ENCODE results near the gene DPM3.
A peak's percentile ranks its signal among the peaks of the same experiment; 100 is the strongest.

DPM3 gene

DNA sequence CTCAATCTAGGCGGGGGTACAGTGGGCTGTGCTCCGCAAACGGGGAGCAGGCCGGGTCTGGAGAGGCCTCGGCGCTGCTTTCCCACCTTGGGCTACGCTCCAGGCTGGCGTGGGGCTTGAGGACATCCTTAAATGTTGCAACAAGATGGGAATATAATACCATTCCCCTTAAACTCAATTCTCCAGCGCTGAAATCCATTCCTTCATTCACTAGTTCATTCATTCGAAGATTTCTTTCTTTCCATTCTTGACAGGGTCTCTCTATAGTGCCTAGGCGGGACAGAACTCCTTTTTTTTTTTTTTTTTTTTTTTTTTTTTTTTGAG, 261 bp upstream of the DPM3 start:
- no peak overlapping the region for H3K27ac ChIP-seq (ENCODE audit: low read depth, low read length)
- H3K36me3 ChIP-seq (ENCODE audit: control insufficient read depth, insufficient read depth, low read length): no peaks in the 10 kb centered on the region
- H3K4me3 ChIP-seq (ENCODE audit: low read depth, low read length): peak overlapping the region; percentile 100
- H3K9ac ChIP-seq (ENCODE audit: low read length): peak overlapping the region; percentile 87
- H3K9me3 ChIP-seq (ENCODE audit: control insufficient read depth, insufficient read depth, low read depth, low read length): no peaks in the 10 kb centered on the region
- peaks cover 5% of the 10 kb centered on the region; the same call in 1 of the 2 replicates for H3K4me1 ChIP-seq (ENCODE audit: control insufficient read depth, insufficient read depth, low read length)
- H3K27me3 ChIP-seq (ENCODE audit: control insufficient read depth, insufficient read depth, low read length): 0 out of 2 replicates have a peak, but pooled peaks cover 2% of the 10 kb centered on the region

GRCh38 chr1:155137154-155137949, 3.0 kb downstream of the DPM3 start:
- Histone ChIP-seq H3K27ac (ENCODE audit: low read depth, low read length) (no peak overlapping the region), H3K36me3 (ENCODE audit: control insufficient read depth, insufficient read depth, low read length) (no peaks in the 10 kb centered on the region), H3K9ac (ENCODE audit: low read length) (no peak overlapping the region), H3K9me3 (ENCODE audit: control insufficient read depth, insufficient read depth, low read depth, low read length) (no peaks in the 10 kb centered on the region), H3K27me3 (ENCODE audit: control insufficient read depth, insufficient read depth, low read length) (no peaks in the 10 kb centered on the region), H3K4me1 (ENCODE audit: control insufficient read depth, insufficient read depth, low read length) (peaks cover 11% of the 10 kb centered on the region; the same call in 1 of the 2 replicates), H3K4me3 (ENCODE audit: low read depth, low read length) (peak overlapping the region; percentile 89)

- Histone ChIP-seq H3K27me3 (ENCODE audit: control insufficient read depth, insufficient read depth, low read length) (no peaks in the 10 kb centered on the region), H3K4me1 (ENCODE audit: control insufficient read depth, insufficient read depth, low read length) (peaks cover 11% of the 10 kb centered on the region; the same call in 1 of the 2 replicates), H3K36me3 (ENCODE audit: control insufficient read depth, insufficient read depth, low read length) (peaks cover 2% of the 10 kb centered on the region; the same call in 1 of the 2 replicates), H3K9ac (ENCODE audit: low read length) (peak overlapping the region; percentile 23), H3K9me3 (ENCODE audit: control insufficient read depth, insufficient read depth, low read depth, low read length) (no peaks in the 10 kb centered on the region), H3K27ac (ENCODE audit: low read depth, low read length) (no peak overlapping the region), H3K4me3 (ENCODE audit: low read depth, low read length) (peak overlapping the region; percentile 89)
Measured at GRCh38 chr1:155136748-155137147, 3.6 kb downstream of the DPM3 start.

- Histone ChIP-seq H3K9me3 (ENCODE audit: control insufficient read depth, insufficient read depth, low read depth, low read length) (no peaks in the 10 kb centered on the region), H3K27ac (ENCODE audit: low read depth, low read length) (peak within 1 kb of the TSS; percentile 21; the same call in 1 of the 2 replicates), H3K9ac (ENCODE audit: low read length) (peak within 1 kb of the TSS; percentile 81), H3K27me3 (ENCODE audit: control insufficient read depth, insufficient read depth, low read length) (peaks cover 4% of the 10 kb centered on the region; the same call in 1 of the 2 replicates), H3K4me1 (ENCODE audit: control insufficient read depth, insufficient read depth, low read length) (peaks cover 13% of the 10 kb centered on the region), H3K36me3 (ENCODE audit: control insufficient read depth, insufficient read depth, low read length) (peaks cover 9% of the 10 kb centered on the region; the same call in 1 of the 2 replicates), H3K4me3 (ENCODE audit: low read depth, low read length) (peak within 1 kb of the TSS; percentile 89)
Measured at GRCh38 chr1:155135415-155136028, 4.8 kb downstream of the DPM3 start, which contains the start of gene SLC50A1. Gene SLC50A1, plus strand, starts transcription at chr1:155135852. Its CDS starts 60 bp downstream, at chr1:155135912.

DNA sequence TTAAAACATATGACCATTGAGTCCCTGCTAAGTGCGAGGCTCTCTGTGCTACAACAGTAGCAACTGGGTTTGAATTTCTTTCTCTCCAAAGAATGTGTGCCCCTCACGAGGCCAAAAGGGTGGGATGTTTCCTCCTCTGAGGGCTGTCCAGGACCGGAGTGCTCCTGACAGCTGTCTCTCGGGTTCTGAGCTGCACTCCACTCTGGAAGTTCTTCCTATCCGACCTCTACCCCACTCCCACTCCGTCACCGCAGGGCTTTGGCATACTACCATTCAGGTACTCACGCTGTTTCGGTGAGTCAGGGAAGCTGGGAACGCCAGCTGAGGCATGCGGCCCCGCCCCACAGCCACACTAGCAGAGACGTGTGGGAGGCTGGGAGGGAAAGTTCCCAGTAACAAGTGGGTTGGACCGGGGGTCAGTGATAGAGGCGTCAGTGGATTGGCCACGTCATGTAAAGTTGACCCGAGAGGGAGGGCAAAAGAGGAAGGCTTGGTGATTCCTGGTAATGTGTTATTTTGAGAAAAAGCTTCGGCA, 5.4 kb downstream of the DPM3 start:
- no peaks in the 10 kb centered on the region for H3K9me3 ChIP-seq (ENCODE audit: control insufficient read depth, insufficient read depth, low read depth, low read length)
- peaks cover 17% of the 10 kb centered on the region for H3K4me1 ChIP-seq (ENCODE audit: control insufficient read depth, insufficient read depth, low read length)
- H3K27me3 ChIP-seq (ENCODE audit: control insufficient read depth, insufficient read depth, low read length): peaks cover 4% of the 10 kb centered on the region; the same call in 1 of the 2 replicates
- peak overlapping the region; percentile 81 for H3K9ac ChIP-seq (ENCODE audit: low read length)
- peaks cover 9% of the 10 kb centered on the region; the same call in 1 of the 2 replicates for H3K36me3 ChIP-seq (ENCODE audit: control insufficient read depth, insufficient read depth, low read length)
- H3K27ac ChIP-seq (ENCODE audit: low read depth, low read length): peak overlapping the region; percentile 21; the same call in 1 of the 2 replicates
- peak overlapping the region; percentile 89 for H3K4me3 ChIP-seq (ENCODE audit: low read depth, low read length)

DNA sequence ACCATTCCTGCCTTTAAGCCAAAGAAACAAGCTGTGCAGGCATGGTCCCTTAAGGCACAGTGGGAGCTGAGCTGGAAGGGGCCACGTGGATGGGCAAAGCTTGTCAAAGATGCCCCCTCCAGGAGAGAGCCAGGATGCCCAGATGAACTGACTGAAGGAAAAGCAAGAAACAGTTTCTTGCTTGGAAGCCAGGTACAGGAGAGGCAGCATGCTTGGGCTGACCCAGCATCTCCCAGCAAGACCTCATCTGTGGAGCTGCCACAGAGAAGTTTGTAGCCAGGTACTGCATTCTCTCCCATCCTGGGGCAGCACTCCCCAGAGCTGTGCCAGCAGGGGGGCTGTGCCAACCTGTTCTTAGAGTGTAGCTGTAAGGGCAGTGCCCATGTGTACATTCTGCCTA, 6.0 kb downstream of the DPM3 start:
- Histone ChIP-seq H3K4me1 (ENCODE audit: control insufficient read depth, insufficient read depth, low read length) (peaks cover 23% of the 10 kb centered on the region), H3K4me3 (ENCODE audit: low read depth, low read length) (peak overlapping the region; percentile 89; the same call in 1 of the 2 replicates), H3K27ac (ENCODE audit: low read depth, low read length) (no peak overlapping the region), H3K9me3 (ENCODE audit: control insufficient read depth, insufficient read depth, low read depth, low read length) (no peaks in the 10 kb centered on the region), H3K36me3 (ENCODE audit: control insufficient read depth, insufficient read depth, low read length) (peaks cover 9% of the 10 kb centered on the region; the same call in 1 of the 2 replicates), H3K27me3 (ENCODE audit: control insufficient read depth, insufficient read depth, low read length) (peaks cover 8% of the 10 kb centered on the region), H3K9ac (ENCODE audit: low read length) (no peak overlapping the region)

GRCh38 chr1:155133799-155134281, 6.5 kb downstream of the DPM3 start:
- Histone ChIP-seq H3K27ac (ENCODE audit: low read depth, low read length) (no peak overlapping the region), H3K9me3 (ENCODE audit: control insufficient read depth, insufficient read depth, low read depth, low read length) (no peaks in the 10 kb centered on the region), H3K36me3 (ENCODE audit: control insufficient read depth, insufficient read depth, low read length) (peaks cover 9% of the 10 kb centered on the region; the same call in 1 of the 2 replicates), H3K4me3 (ENCODE audit: low read depth, low read length) (no peak overlapping the region), H3K4me1 (ENCODE audit: control insufficient read depth, insufficient read depth, low read length) (peaks cover 28% of the 10 kb centered on the region), H3K9ac (ENCODE audit: low read length) (no peak overlapping the region), H3K27me3 (ENCODE audit: control insufficient read depth, insufficient read depth, low read length) (peaks cover 12% of the 10 kb centered on the region)

- Histone ChIP-seq H3K27me3 (ENCODE audit: control insufficient read depth, insufficient read depth, low read length) (peaks cover 31% of the 10 kb centered on the region), H3K9ac (ENCODE audit: low read length) (no peak overlapping the region), H3K36me3 (ENCODE audit: control insufficient read depth, insufficient read depth, low read length) (peaks cover 9% of the 10 kb centered on the region; the same call in 1 of the 2 replicates), H3K4me1 (ENCODE audit: control insufficient read depth, insufficient read depth, low read length) (peaks cover 39% of the 10 kb centered on the region), H3K4me3 (ENCODE audit: low read depth, low read length) (no peak overlapping the region), H3K9me3 (ENCODE audit: control insufficient read depth, insufficient read depth, low read depth, low read length) (no peaks in the 10 kb centered on the region), H3K27ac (ENCODE audit: low read depth, low read length) (no peak overlapping the region)
Measured at GRCh38 chr1:155131856-155132255, 8.5 kb downstream of the DPM3 start.

DNA sequence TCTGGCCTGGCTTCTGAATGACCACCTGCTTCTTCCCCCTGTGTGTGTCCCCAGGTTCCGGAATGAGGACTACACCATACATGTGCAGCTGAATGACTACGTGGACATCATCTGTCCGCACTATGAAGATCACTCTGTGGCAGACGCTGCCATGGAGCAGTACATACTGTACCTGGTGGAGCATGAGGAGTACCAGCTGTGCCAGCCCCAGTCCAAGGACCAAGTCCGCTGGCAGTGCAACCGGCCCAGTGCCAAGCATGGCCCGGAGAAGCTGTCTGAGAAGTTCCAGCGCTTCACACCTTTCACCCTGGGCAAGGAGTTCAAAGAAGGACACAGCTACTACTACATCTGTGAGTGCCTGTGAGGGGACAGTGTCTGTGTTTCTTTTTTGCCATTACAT, 9.0 kb downstream of the DPM3 start:
- Histone ChIP-seq H3K4me3 (ENCODE audit: low read depth, low read length) (no peak overlapping the region), H3K36me3 (ENCODE audit: control insufficient read depth, insufficient read depth, low read length) (peaks cover 9% of the 10 kb centered on the region; the same call in 1 of the 2 replicates), H3K27me3 (ENCODE audit: control insufficient read depth, insufficient read depth, low read length) (peaks cover 37% of the 10 kb centered on the region), H3K9ac (ENCODE audit: low read length) (no peak overlapping the region), H3K4me1 (ENCODE audit: control insufficient read depth, insufficient read depth, low read length) (peaks cover 40% of the 10 kb centered on the region), H3K9me3 (ENCODE audit: control insufficient read depth, insufficient read depth, low read depth, low read length) (no peaks in the 10 kb centered on the region), H3K27ac (ENCODE audit: low read depth, low read length) (no peak overlapping the region)

GRCh38 chr1:155130272-155131006, 9.9 kb downstream of the DPM3 start:
- H3K36me3 ChIP-seq (ENCODE audit: control insufficient read depth, insufficient read depth, low read length): peaks cover 9% of the 10 kb centered on the region; the same call in 1 of the 2 replicates
- peak overlapping the region; percentile 37 for H3K9ac ChIP-seq (ENCODE audit: low read length)
- H3K27me3 ChIP-seq (ENCODE audit: control insufficient read depth, insufficient read depth, low read length): peaks cover 45% of the 10 kb centered on the region
- peak overlapping the region; percentile 84 for H3K4me3 ChIP-seq (ENCODE audit: low read depth, low read length)
- no peaks in the 10 kb centered on the region for H3K9me3 ChIP-seq (ENCODE audit: control insufficient read depth, insufficient read depth, low read depth, low read length)
- 0 out of 2 replicates have a peak overlapping the region, but pooled peaks have one; percentile 20 for H3K27ac ChIP-seq (ENCODE audit: low read depth, low read length)
- peaks cover 47% of the 10 kb centered on the region for H3K4me1 ChIP-seq (ENCODE audit: control insufficient read depth, insufficient read depth, low read length)
